WTC11 (cell line): Measurements from ENCODE around the gene GJD3.

Experiments
- FOXJ3 ChIP-seq: sonication (generic); formaldehyde crosslinking; IDR thresholded peaks from 2 replicates; pipeline ENCODE4 v1.9.0; 2021; ENCODE audit warnings: missing genetic modification reagents, mild to moderate bottlenecking, borderline replicate concordance
- FOXP1 ChIP-seq: sonication (generic); formaldehyde crosslinking; IDR thresholded peaks from 2 replicates; pipeline ENCODE4 v1.8.0; 2022; ENCODE audit warnings: missing genetic modification reagents, mild to moderate bottlenecking, moderate library complexity, borderline replicate concordance
- NFYB ChIP-seq: sonication (generic); formaldehyde crosslinking; conservative IDR thresholded peaks from 2 replicates; pipeline ENCODE4 v1.8.0; 2022; ENCODE audit warnings: low read depth, missing genetic modification reagents
- PRDM15 ChIP-seq: sonication (generic); formaldehyde crosslinking; IDR thresholded peaks from 2 replicates; pipeline ENCODE4 v1.8.0; 2022; ENCODE audit warnings: missing genetic modification reagents
- TF ChIP-seq, protein P1 (sequence below): sonication (generic); formaldehyde crosslinking; IDR thresholded peaks from 2 replicates; pipeline ENCODE4 v1.8.0; 2023; ENCODE audit warnings: missing genetic modification reagents, mild to moderate bottlenecking, borderline replicate concordance
- TF ChIP-seq, protein P2 (sequence below): fragments of 200-600 bp; IDR thresholded peaks from 2 replicates; pipeline ENCODE4 v1.8.0; 2022; ENCODE audit warnings: antibody characterized with exemption
- TF ChIP-seq, protein P3 (sequence below): sonication (generic); formaldehyde crosslinking; IDR thresholded peaks from 2 replicates; pipeline ENCODE4 v1.8.0; 2022; ENCODE audit warnings: mild to moderate bottlenecking, missing genetic modification reagents

DNA sequence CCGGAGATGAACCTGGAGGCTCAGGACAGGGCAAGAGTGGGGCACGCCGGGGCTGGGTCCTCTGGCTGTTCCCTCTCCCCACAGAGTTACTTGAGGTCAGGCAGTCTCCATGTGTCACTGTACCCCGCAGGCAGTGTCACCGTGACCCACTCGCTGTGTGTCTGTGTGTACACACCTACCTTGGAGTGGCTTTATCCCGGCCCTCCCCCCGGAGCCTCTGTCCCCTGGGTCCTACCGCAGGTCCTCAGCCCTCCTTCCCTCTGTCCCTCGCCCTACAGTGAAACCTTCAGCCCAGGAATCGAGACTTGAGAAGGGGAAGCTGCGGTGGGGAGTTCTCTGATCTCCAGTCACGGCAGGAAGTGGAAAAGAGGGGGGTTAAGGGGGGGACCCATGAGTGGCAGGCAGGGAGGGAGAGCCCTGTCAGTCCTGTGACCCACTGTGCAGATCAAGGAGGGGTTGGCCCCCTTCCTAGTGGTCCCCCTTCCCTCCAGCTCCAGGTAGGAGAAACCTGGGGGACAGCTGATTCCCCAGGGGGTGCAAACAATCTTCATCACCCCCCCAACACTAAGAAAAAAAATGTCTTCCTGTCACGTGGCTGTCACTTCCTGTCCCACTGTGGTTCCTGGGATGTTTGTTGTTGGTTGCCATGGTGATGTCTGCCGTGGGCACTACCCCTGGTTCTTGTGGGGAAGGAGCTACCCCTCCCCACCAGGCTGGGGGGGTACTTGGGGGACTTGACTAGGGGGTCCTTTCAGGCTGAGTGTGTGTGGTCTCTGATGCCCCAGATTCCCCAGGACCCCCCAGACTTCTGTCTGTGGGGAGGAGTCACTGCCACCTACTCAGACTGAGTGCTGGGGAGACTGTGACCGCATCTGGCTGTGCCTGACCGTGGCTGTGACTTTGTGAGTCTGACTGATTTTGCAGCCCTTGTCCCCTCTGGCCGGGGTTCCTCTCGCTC lies 41.9 kb downstream of the GJD3 start:
- TF ChIP-seq, protein P1, sequence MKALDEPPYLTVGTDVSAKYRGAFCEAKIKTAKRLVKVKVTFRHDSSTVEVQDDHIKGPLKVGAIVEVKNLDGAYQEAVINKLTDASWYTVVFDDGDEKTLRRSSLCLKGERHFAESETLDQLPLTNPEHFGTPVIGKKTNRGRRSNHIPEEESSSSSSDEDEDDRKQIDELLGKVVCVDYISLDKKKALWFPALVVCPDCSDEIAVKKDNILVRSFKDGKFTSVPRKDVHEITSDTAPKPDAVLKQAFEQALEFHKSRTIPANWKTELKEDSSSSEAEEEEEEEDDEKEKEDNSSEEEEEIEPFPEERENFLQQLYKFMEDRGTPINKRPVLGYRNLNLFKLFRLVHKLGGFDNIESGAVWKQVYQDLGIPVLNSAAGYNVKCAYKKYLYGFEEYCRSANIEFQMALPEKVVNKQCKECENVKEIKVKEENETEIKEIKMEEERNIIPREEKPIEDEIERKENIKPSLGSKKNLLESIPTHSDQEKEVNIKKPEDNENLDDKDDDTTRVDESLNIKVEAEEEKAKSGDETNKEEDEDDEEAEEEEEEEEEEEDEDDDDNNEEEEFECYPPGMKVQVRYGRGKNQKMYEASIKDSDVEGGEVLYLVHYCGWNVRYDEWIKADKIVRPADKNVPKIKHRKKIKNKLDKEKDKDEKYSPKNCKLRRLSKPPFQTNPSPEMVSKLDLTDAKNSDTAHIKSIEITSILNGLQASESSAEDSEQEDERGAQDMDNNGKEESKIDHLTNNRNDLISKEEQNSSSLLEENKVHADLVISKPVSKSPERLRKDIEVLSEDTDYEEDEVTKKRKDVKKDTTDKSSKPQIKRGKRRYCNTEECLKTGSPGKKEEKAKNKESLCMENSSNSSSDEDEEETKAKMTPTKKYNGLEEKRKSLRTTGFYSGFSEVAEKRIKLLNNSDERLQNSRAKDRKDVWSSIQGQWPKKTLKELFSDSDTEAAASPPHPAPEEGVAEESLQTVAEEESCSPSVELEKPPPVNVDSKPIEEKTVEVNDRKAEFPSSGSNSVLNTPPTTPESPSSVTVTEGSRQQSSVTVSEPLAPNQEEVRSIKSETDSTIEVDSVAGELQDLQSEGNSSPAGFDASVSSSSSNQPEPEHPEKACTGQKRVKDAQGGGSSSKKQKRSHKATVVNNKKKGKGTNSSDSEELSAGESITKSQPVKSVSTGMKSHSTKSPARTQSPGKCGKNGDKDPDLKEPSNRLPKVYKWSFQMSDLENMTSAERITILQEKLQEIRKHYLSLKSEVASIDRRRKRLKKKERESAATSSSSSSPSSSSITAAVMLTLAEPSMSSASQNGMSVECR (CRISPR knock-in tag), result no peak
- TF ChIP-seq NFYB (CRISPR knock-in tag), result no peak
- TF ChIP-seq, protein P2, sequence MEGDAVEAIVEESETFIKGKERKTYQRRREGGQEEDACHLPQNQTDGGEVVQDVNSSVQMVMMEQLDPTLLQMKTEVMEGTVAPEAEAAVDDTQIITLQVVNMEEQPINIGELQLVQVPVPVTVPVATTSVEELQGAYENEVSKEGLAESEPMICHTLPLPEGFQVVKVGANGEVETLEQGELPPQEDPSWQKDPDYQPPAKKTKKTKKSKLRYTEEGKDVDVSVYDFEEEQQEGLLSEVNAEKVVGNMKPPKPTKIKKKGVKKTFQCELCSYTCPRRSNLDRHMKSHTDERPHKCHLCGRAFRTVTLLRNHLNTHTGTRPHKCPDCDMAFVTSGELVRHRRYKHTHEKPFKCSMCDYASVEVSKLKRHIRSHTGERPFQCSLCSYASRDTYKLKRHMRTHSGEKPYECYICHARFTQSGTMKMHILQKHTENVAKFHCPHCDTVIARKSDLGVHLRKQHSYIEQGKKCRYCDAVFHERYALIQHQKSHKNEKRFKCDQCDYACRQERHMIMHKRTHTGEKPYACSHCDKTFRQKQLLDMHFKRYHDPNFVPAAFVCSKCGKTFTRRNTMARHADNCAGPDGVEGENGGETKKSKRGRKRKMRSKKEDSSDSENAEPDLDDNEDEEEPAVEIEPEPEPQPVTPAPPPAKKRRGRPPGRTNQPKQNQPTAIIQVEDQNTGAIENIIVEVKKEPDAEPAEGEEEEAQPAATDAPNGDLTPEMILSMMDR, result no peak
- TF ChIP-seq PRDM15 (CRISPR knock-in tag), result no peak
- TF ChIP-seq, protein P3, sequence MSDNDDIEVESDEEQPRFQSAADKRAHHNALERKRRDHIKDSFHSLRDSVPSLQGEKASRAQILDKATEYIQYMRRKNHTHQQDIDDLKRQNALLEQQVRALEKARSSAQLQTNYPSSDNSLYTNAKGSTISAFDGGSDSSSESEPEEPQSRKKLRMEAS (CRISPR knock-in tag), result no peak
- TF ChIP-seq FOXP1 (CRISPR knock-in tag), result no peak
- no peak for TF ChIP-seq FOXJ3 (CRISPR knock-in tag)
